GM21737 (cell line): ENCODE measurements around the gene SNORC.

ENCODE experiments used
- ATAC-seq: cut with Tn5 transposase; IDR thresholded peaks from one replicate; pipeline ENCODE4 v1.9.1; 2021; ENCODE audit warnings: mild to moderate bottlenecking, moderate library complexity; ENCODE audit not compliant: unreplicated experiment

The SNORC gene

GRCh38 chr2:232882505-232883115, 12.5 kb downstream of the SNORC start:
- no peak for ATAC-seq

- ATAC-seq: no peak
Observed at GRCh38 chr2:232883116-232883721, 13.2 kb downstream of the SNORC start.

GRCh38 chr2:232884001-232884421, 13.9 kb downstream of the SNORC start:
- no peak for ATAC-seq

GRCh38 chr2:232884549-232885263, 14.6 kb downstream of the SNORC start:
- ATAC-seq: no peak

DNA sequence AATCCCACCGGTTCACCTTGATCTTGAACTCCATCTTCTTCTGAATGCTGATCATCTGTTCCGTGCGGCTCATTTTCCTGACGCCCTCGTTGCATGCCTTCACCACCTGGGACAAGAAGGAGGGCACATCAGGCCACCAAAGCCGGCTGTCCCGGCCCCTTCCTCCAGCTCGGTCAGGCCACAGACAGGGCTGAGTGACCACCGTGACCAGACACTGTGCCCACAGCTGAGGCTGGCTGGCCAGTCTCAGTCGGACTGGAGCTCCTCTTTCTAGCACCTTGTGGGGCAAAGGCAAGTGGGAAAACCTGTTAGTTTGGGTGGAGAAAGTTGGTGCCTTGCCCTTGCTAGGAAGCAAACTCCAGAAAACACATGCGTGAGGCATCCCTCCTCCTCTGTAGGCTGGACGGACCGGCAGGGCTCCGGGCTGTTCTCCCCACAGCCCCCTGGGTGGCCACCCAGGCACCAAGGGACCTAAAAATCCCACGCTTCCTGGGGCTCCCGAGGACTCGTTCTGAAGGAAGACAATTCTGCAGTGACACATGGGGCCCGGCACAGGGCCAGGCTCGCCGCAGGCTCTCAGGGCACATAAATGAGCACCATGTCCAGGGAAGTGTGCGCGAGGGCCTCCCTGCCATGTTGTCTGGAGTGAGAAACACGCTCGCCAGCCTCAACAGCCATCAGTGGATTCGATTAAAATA, 15.3 kb downstream of the SNORC start:
- ATAC-seq: no peak

- no peak for ATAC-seq
Observed at GRCh38 chr2:232886176-232886575, 16.1 kb downstream of the SNORC start.

GRCh38 chr2:232886632-232887031, 16.6 kb downstream of the SNORC start:
- ATAC-seq: no peak

GRCh38 chr2:232887171-232887850, 17.2 kb downstream of the SNORC start:
- ATAC-seq: no peak

- no peak for ATAC-seq
Observed at GRCh38 chr2:232888099-232888836, 18.2 kb downstream of the SNORC start.

GRCh38 chr2:232888839-232889529, 18.9 kb downstream of the SNORC start:
- ATAC-seq: no peak

DNA sequence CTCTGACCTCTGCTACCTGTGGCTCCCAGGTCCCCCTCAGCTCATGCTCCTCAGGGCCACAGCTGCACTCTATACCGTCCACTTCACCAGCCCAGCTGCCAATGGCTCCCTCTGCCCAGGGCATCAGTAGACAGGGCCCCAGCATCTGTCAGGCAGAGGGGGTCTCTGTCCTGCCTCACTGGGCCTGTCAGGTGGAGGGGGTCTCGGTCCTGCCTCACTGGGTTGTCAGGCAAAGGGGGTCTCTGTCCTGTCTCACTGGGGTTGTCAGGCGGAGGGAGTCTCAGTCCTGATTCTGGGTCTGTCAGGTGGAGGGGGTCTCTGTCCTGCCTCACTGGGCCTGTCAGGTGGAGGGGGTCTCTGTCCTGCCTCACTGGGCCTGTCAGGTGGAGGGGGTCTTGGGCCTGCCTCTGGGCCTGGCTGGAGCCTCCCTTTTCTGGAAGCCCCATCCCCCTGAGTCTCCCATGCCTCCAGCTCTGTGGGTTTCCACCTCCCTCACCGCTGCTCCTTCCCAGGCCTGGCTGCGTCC, 19.9 kb downstream of the SNORC start:
- ATAC-seq: no peak

- no peak for ATAC-seq
Observed at GRCh38 chr2:232890536-232890895, 20.5 kb downstream of the SNORC start.

- ATAC-seq: no peak
Observed at GRCh38 chr2:232890896-232891601, 21.0 kb downstream of the SNORC start.

GRCh38 chr2:232891621-232892071, 21.6 kb downstream of the SNORC start:
- no peak for ATAC-seq

DNA sequence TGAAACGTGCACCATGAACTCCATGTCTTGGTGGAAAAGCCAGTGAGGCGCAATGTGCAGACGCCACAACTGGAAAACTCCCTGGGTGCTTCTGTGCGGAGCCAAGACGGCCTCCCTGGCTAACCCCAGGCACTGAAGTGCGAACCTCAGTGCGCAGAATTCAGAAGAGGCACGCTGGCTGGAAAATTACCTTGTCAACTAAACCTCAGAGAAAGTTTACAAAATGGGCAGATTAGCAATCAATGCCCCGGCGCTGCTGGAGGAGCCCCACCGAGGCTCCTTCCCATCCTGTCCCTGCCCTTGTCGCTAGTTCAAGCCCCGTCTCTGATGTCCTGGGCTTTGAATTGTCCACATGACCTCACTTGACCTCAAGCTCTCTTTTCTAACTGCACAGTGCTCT, 22.2 kb downstream of the SNORC start:
- ATAC-seq: no peak

- no peak for ATAC-seq
Observed at GRCh38 chr2:232892843-232893242, 22.8 kb downstream of the SNORC start.

DNA sequence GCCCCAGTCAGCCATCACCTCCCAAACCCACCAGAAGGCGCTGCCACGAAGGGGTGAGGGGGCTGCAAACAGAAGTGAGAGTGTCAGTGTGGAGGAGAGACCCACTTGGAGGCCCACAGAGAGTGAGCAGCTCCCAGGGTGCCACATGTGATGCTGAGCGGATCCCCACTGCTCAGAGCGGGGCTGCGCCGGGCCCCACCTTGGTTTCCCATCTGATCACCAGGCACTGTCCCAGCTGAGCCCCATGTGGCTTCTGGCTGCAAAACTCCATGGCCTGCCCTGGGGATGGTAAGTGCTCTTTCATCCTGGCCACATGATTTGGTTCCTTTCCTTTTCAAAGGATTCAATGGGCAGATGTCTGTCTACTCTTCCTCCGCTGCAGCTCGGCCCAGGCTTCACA, 23.8 kb downstream of the SNORC start:
- no peak for ATAC-seq

DNA sequence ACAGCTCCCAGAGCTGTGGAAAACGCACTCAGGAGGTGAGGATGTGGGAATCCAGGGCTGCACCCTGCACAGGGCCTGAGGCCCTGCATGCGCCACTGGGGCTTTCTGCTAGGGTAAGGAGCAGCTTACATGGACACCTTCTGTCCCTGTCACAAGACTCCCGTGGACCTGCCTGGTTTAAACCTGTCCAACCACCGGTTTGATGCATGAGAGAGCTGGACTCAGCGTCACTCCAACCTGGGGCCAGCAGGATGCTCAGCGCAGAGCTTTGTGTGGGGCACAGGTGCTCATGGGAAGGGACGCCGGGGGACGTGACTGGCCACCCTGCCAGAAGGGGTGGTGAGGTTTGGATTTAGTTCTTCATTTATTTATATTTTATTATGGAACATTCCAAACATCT, 24.2 kb downstream of the SNORC start:
- no peak for ATAC-seq

- no peak for ATAC-seq
Observed at GRCh38 chr2:232894746-232895145, 24.7 kb downstream of the SNORC start.
